T-helper 1 cell treated with Interleukin-12 subunit alpha and Interleukin-12 subunit beta and Interleukin-4 antibody, amounts not matched to agents 30 ng/mL and 1 ng/mL, for 36 hours (primary cell): ENCODE results near the gene TICRR. TPM values are rescaled to one million over a fixed set of nuclear protein-coding genes. Genes with fewer than 3 reads are reported as not detected.
"Not testable (repeated sequence)": the region's sequence is repeated elsewhere in the genome, so short reads cannot be mapped to it uniquely, and the experiment has no call there.

ENCODE experiments used
- intact Hi-C: fragments of 100-400 bp; cut with micrococcal nuclease; formaldehyde crosslinking; loops from one replicate; pipeline ENCODE4 v1.15.1; 2024
- total RNA-seq: library from RNA; stranded (reverse); gene quantifications from 2 replicates; pipeline ENCODE4 v1.2.3, GENCODE V29; 2022

The TICRR gene
- total RNA-seq, 1 donor from 2014 or later = 15.4 TPM

DNA sequence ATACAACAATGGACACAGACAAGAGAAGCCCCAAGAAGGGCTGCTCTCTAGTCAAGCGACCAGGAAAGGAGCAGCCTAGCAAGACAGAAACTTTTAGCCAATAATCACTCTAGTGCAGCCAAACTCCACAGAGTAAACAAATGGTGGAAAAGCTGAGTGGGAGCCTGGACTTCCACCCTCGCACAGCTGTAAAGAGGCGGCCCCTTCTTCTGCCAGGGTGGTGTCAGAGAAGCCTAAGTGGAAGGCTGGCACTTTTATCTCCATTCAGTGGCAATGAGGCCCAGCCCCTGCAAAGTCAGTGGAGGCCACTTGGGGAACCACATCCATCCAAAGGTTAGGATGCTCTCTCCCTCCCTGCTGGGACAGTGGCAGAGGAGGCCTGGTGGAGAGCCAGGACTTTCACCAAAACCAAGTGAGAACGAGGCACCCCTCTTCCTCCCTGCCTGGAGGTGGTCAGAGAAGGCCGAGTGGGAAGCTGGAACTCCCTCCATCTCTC lies 15.5 kb upstream of the TICRR start:
- intact Hi-C loops = loop anchor here (5.0 kb wide), 1 partner anchor 63 kb away; the partner anchor contains the start of gene RHCG

DNA sequence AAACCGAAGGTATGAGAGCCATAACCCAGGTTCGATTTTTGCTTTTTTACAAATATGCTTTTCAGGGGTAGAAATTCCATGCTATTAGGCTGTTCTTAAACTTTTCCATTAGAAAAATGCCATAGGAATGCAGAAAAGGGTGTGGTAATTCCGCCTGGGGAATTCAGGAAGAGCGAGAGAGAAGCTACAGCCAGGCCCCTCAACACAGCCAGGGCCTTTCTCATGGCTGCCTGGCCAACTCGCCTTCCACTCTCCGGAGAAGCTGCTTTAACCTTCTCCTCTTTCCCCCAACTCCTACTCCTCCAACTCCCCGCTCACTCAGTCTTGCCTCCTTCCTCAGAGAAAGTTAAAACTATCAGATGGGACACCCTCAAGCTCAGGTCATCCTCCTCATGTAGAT lies 9.1 kb upstream of the TICRR start:
- intact Hi-C loops = no loop called here

DNA sequence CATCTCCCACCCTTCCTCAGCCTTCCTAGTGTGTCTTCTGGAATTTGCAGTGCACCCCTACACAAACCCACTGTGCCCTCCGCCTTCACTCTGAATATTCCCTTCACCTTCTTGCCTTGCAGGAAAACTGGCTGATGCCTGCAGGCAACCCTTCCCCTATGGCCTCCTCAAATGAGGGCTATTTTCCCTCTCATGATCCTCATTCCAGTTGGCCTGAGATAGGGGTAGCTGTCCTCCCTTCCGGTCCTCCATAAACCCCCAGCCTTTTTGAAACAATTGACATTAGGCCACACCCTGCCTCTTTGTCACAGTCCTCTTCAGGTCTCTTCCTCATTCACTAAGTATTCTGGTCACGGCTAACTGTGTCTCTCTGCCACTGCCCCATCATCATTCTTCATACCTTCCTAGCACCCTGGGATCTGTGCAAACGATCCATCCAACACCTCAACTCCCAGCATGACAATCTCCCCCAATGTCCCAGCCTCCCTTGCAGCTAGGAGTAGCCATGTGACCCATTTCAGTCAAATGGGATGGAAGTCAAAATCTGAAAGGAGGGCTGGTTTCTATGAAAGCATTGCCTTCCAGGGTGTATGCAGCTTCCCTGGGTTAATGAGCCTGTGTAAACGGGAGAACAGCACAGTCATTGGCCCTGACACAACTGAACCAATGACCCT lies 8.5 kb upstream of the TICRR start:
- intact Hi-C loops = no loop called here

DNA sequence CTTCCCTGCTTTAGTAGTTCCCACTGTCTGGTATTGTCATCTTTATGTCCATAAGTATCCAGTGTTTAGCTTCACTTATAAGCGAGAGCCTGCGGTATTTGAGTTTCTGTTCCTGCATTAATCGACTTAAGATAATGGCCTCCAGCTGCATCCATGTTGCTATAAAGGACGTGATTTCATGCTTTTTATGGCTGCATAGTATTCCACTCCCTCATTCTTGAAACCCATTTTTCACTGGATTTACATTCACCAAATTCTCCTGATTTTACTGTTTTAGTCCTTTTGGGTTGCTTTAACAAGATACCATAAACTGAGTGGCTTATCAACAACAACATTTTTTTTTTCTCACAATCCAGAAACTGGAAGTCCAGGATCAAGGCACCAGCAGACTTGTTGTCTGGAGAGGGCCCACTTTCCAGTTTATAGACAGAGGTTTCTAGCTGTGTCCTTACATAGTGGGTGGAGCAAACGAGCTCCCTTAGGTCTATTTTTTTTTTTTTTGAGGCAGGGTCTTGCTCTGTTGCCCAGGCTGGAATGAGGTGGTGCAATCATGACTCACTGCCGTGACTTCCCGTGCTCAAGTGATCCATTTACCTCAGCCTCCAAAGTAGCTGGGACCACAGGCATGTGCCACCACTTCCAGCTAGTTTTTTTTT lies 6.1 kb upstream of the TICRR start:
- intact Hi-C loops = no loop called here

DNA sequence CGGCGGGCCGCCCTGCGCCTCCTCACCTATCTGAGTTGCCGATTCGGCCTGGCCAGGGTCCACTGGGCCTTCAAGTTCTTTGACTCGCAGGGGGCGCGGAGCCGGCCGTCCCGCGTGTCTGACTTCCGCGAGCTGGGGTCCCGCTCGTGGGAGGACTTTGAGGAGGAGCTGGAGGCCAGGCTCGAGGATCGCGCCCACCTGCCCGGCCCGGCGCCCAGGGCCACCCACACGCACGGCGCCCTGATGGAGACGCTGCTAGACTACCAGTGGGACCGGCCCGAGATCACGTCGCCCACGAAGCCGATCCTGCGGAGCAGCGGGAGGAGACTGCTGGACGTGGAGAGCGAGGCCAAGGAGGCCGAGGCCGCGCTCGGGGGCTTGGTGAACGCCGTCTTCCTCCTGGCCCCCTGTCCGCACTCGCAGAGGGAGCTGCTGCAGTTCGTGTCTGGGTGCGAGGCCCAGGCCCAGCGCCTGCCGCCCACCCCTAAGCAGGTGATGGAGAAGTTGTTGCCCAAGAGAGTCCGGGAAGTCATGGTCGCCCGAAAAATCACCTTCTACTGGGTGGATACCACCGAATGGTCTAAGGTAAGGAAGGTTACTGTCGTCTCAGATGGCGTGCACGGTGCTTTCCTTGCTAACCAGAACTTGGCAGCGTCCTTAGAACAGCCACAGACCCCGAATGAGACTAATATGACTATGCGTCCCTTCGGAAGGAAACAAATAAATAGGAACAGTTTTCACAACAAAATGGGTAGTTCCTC lies 567 bp downstream of the TICRR start:
- intact Hi-C loops = loop anchor here (1.0 to 10.0 kb wide), 10 partner anchors 115 to 1109 kb away; partner anchors contain the start of genes ABHD2, AEN, CIB1 and FANCI

DNA sequence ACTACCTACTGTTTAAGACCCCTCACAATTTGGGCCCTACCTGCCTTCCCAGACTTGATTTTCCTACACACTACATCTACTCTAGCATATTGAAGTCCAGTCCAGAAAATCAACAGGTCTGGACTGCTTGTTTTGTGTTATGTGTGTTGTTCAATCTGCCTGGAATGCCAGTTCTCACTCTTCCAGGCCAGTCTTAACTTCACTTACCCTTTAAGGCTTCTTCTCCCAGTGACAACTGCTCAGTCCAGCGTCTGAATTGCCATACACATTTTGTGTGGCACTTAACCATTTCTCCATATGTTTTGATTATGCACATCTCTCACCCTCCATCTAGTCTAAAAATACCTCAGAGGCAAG lies 1.1 kb downstream of the TICRR start:
- intact Hi-C loops = loop anchor here (5.0 to 10.0 kb wide), 5 partner anchors 334 to 1109 kb away; partner anchors contain the start of genes AEN, CIB1, FANCI and GDPGP1

DNA sequence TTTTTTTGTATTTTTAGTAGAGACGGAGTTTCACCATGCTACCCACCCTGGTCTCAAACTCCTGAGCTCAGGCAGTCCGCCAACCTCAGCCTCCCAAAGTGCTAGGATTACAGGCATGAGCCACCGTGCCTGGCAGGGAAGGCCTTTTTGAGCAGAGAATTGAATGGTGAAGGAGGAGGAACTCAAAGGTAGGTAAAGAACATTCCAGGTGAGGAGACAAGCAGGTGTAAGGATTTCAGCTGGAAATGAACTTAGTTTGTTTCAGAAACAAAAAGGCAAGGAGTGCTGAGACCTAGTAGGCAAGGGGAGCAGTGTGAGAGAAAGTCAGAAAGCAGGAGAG lies 2.5 kb downstream of the TICRR start:
- intact Hi-C loops = loop anchor here (5.0 to 10.0 kb wide), 5 partner anchors 335 to 1110 kb away; partner anchors contain the start of genes AEN, CIB1, FANCI and GDPGP1

DNA sequence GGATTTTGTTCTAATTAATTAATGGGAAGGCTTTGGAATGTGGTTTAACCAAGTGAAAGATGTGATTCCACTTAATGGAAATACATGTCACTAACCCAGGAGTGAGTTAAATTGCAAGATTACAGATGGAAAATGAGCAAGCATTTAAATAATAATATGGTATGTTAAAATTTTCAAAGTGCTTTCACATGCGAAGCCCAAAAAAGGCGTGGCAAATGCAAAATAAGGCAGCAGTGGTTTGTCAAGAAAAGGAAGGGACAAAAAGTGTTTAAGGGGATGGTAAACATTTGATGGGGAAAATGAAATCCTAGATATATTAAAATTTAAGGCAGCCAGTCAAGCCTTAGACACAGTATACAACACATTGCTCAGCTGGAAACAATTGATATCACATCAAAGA lies 2.9 kb downstream of the TICRR start:
- intact Hi-C loops = loop anchor here (5.0 to 10.0 kb wide), 5 partner anchors 336 to 1111 kb away; partner anchors contain the start of genes AEN, CIB1, FANCI and GDPGP1

DNA sequence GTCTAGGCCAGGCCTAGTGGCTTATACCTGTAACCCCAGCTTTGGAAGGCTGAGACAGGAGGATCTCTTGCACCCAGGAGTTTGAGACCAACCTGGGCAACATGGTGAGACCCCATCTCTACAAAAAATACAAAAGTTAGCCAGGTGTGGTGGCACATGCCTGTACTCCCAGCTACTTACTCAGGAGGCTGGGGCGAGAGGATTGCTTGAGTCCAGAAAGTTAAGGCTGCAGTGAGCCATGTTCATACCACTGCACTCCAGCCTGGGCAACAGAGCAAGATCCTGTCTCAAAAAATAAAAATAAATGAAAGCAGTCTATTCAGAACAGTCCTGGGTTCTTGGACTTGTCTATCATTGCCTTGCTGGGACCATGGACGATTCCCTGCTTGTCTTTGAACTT lies 5.5 kb downstream of the TICRR start:
- intact Hi-C loops = not testable (repeated sequence)

DNA sequence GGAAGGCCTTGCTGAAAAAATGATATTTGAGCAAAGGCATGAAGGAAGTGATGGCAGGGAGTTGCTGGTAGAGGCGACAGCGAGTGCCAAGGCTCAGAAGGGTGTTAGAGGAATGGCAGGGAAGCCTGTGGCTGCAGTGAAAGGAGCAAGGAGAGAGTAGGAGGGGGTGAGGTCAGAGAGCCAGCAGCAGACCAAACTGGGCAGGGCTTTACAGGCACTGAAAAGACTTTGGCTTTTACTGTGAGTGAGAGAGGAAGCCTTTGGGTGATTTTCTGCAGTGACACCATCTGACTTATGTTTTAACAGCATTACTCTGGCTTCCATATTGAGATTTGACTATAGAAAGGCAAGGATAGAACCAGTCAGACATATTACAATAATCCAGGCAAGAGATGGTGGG lies 11.4 kb downstream of the TICRR start:
- intact Hi-C loops = no loop called here

DNA sequence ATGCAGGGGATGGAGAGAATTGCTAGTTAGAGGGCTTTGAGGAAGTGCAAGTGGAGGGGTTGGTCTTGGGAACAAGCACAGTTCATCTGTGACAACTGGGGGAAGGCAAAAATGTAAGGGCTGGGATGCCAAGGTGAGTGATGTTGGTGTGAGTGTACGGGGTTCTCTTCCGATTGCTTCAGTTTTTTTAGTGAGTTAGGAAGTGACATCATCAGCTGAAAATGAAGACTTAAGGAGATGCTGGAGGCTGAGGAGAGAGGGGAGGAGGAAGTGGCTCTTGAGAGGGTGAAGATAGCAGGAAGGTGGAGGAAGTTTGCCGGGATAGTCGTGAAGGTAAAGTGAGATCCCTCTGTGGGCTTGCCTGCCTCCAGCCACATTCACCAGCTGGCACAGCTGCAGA lies 12.7 kb downstream of the TICRR start:
- intact Hi-C loops = no loop called here

DNA sequence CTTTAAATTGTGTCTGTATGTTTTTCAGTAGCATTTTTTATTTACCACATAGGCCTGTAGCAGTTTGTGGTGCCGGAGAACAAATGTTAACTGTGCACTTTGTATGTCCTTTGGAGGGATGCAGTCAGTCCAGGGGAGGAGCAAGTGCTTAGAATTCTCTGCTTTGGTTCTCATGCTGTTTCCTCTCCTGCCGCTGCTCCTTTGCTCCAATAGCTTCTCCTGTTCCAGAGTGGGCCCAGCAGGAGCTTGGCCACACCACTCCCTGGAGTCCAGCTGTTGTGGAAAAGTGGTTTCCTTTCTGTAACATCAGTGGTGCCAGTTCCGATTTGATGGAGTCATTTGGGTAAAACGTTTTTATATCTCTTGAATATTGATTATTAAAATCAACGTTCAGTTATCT lies 16.6 kb downstream of the TICRR start:
- intact Hi-C loops = no loop called here

DNA sequence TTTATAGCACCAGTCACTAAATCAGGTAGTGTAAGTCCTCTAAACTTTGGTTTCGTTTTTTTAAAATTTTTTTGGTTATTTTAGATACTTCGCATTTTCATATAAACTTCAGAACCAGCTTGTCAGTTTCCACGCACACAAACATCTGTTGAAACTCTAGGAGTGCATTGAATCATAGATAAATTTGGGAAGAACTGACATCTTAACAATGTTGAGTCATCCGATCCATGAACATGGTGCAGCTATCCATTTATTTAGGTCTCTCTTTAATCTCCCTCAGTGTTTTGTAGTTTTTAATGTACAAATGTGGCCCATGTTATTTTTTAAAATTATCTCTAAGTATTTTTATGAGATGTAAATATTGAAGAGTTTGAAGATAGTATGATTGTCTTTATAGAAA lies 17.7 kb downstream of the TICRR start:
- intact Hi-C loops = no loop called here

DNA sequence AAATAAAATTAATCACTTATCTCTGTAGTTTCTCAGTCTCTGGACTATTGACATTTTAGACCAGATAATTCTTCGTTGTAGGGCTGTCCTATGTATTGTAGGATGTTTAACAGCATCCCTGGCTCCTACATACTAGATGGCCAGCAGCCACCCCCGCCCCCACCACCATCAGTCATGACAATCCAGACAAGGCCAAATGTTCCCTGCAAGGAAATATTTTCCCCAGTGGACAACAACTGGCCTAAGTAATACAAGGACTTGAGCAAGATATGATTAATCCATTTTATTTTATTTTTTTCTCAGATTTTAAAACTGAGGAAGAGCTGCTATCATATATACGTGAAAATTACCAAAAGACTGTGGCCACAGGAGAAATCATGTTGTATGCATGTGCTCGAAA lies 23.8 kb downstream of the TICRR start:
- intact Hi-C loops = no loop called here

DNA sequence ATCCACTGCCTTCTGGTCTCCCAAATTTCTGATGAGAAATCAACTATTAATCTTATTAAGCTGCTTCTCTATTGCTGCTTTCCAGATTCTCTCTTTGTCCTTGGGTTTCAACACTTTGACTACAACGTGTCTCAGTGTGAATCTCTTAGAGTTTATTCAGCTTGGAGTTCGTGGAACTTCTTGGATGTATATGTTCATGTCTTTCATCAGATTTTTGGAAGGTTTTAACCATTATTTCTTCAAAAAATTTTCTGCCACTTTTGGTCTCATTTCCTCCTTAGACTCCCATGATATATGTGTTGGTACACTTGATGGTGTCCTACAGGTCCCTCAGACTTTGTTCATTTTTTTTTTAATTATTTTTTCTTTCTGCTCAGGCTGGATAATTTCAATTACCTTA lies 36.0 kb downstream of the TICRR start:
- intact Hi-C loops = no loop called here

DNA sequence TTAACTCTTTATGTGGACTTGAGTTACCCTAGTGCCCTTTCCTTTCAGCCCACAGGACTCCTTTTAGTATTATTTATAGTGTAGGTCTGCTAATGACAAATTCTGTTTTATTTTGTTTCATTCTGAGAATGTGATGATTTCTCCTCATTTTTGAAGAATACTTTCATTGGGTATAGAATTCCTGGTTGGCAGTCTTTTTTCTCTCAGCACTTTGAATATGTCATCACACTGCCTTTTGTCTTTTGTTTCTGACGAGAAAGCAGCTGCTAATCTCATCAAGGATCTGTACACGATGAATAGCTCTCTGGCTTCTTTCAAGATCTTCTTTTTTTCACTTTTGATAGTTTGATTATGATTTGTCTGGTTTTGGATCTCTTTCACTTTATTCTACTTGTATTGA lies 37.8 kb downstream of the TICRR start:
- intact Hi-C loops = no loop called here

DNA sequence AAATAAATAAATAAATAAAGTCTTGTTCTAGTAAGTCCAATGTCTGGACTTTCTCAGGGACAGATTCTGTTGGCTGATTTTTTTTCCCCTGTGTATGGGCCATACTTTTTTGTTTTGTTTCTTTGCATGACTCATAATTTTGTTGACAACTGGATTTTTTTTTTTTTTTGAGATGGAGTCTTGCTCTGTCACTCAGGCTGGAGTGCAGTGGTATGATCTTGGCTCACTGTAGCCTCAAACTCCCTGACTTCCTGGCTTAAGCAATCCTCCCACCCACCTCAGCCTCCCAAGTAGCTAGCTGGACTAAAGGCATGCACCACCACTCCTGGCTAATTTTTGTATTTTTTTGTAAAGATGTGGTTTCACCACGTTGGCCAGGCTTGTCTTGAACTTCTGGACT lies 38.9 kb downstream of the TICRR start:
- intact Hi-C loops = no loop called here

DNA sequence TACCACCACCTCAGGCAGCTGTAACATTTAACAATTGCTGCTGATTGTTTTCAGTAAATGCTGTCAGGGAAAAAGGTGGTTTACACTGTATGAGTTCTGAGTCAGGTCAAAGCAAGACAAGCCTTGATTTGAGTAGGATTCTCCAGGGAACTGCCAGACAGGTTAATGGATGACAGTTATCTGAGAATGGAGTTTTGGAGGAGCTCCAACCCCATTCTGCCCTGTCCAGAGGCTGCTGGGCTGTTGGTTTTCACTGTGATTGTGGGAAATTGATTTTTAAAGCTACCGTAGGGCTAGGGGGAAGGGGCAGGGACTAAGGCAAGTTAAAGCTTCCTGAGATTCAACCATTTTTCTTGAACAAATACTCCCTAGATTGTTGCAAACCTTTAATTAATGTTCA lies 39.9 kb downstream of the TICRR start:
- intact Hi-C loops = no loop called here

DNA sequence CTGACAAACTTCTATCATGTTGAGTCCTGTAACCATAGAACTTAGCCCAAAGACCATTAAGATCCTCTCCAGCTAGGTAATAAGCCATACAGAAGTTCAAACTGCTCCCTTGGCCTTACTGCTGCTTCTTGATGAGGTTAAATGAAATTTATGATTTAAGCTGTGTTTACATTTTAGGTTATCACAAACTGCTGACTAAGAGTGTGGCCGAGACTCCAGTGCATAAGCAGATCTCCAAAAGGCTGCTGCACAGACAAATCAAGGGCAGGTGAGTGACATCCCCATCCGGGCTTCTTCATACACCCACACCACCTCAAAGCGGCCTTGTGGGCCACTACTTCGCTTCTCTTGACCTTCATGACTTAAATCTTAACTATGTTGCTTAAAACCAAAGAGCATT lies 41.0 kb downstream of the TICRR start:
- intact Hi-C loops = no loop called here

DNA sequence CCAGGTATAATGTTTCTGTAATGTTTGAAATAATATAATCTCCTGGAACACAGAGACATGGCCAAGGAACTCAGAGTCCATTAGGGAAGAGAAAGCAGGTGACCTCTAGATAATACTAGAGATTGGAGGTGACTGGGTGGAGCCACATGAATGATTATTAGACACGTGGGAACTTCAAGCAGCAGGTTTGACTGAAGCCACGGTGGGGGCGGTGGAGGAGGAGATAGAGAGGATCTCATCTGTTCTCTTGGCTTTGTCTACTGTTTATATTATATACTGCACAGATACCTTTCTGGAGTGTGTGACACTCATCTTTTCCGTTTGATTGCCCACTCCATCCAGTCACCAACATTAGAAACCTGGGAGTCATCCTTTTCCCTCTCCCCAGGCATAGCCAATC lies 46.3 kb downstream of the TICRR start:
- intact Hi-C loops = no loop called here

DNA sequence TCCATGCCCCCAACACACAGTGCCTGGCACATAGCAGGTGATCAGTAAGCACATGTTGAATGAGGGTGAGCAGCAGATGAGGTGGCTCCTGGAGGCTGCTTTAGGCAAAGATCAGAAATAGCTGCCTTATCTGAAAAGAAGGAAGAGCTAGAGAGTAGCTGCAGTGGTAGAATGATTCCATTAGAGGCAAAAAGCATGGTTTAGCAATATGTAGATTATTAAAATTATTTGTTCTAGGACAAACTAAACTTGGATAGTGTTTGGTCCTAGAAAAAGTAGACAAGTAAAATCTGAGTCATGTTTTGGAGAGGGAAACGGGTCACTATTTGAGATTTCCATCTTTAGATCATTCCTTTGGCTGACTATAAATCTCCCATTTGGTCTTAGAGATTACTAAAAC lies 47.9 kb downstream of the TICRR start:
- intact Hi-C loops = no loop called here

DNA sequence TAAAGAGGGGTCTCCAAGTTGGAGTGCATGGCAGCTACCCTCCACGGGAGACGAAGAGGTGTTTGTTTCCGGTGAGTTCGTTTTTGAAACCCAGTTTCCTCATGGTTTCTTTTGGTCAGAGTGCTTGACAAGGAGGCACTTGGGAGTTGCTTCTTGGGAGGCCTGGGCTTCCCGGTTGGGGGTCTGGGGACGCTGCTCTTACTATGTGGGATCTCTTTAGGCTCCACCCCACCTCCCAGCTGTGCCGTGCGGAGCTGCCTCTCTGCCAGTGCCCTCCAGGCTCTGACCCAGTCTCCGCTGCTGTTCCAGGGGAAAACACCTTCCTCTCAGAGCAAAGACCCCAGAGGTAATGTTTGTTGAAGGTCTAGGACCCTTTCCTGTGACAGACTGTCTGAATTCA lies 50.4 kb downstream of the TICRR start:
- intact Hi-C loops = no loop called here
